ENCODE results near the gene PON2.

- TF ChIP-seq POLR2A (IDR thresholded peaks at IDR 0.05) (no peak), POLR2AphosphoS5 (IDR thresholded peaks at IDR 0.05) (no peak), EP300 (IDR thresholded peaks at IDR 0.05) (no peak)
- TF ChIP-seq, protein P1, sequence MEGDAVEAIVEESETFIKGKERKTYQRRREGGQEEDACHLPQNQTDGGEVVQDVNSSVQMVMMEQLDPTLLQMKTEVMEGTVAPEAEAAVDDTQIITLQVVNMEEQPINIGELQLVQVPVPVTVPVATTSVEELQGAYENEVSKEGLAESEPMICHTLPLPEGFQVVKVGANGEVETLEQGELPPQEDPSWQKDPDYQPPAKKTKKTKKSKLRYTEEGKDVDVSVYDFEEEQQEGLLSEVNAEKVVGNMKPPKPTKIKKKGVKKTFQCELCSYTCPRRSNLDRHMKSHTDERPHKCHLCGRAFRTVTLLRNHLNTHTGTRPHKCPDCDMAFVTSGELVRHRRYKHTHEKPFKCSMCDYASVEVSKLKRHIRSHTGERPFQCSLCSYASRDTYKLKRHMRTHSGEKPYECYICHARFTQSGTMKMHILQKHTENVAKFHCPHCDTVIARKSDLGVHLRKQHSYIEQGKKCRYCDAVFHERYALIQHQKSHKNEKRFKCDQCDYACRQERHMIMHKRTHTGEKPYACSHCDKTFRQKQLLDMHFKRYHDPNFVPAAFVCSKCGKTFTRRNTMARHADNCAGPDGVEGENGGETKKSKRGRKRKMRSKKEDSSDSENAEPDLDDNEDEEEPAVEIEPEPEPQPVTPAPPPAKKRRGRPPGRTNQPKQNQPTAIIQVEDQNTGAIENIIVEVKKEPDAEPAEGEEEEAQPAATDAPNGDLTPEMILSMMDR (IDR thresholded peaks at IDR 0.05) = no peak
Measured at GRCh38 chr7:95433952-95434556, 774 bp downstream of the PON2 start.
